ENCODE results near the gene PRDM9. TPM values are rescaled to one million over a fixed set of nuclear protein-coding genes. Genes with fewer than 3 reads are reported as not detected.
"Not testable (repeated sequence)": the region's sequence is repeated elsewhere in the genome, so short reads cannot be mapped to it uniquely, and the experiment has no call there.

PRDM9 gene
- total and polyA plus RNA-seq, 12 donors: not detected

GRCh38 chr5:23522553-23522952 lies 15.1 kb downstream of the PRDM9 start:
- no peak for TF ChIP-seq CTCF (IDR thresholded peaks at IDR 0.05)
- H3K9me3 ChIP-seq: peaks cover 0 to 14% (median 0%) of the 10 kb centered on the region in 11 donors
- WGBS, 2 donors: 85 to 90% methylated on average over 4 of the region's 4 CpGs
- no peak overlapping the region for H3K4me3 ChIP-seq
- no peak for ATAC-seq
- no peaks in the 10 kb centered on the region for H3K36me3 ChIP-seq
- H3K27ac ChIP-seq: no peak overlapping the region
- H3K4me1 ChIP-seq: no peaks in the 10 kb centered on the region
- no peaks in the 10 kb centered on the region for H3K27me3 ChIP-seq
- no peak for DNase-seq
- intact Hi-C loops (cut with DNase I): no loop called here

GRCh38 chr5:23523031-23523430 lies 15.6 kb downstream of the PRDM9 start:
- 80 to 82% methylated on average over 1 of the region's 1 CpG for WGBS, 2 donors
- Histone ChIP-seq H3K9me3 (peaks cover 0 to 9% (median 0%) of the 10 kb centered on the region in 11 donors), H3K4me3 (no peak overlapping the region), H3K36me3 (no peaks in the 10 kb centered on the region), H3K4me1 (no peaks in the 10 kb centered on the region), H3K27ac (no peak overlapping the region), H3K27me3 (no peaks in the 10 kb centered on the region)
- ATAC-seq (no peak), DNase-seq (no peak)
- intact Hi-C loops (cut with DNase I): no loop called here
- no peak for TF ChIP-seq CTCF (IDR thresholded peaks at IDR 0.05)

- Histone ChIP-seq H3K27me3 (no peaks in the 10 kb centered on the region), H3K4me3 (no peak overlapping the region), H3K27ac (no peak overlapping the region), H3K9me3 (peaks cover 0 to 6% (median 0%) of the 10 kb centered on the region in 11 donors), H3K36me3 (no peaks in the 10 kb centered on the region), H3K4me1 (no peaks in the 10 kb centered on the region)
- no peak for ATAC-seq
- 78 to 88% methylated on average over 2 of the region's 2 CpGs for WGBS, 2 donors
- TF ChIP-seq CTCF (IDR thresholded peaks at IDR 0.05): no peak
- DNase-seq: no peak
- intact Hi-C loops (cut with DNase I): no loop called here
Measured at GRCh38 chr5:23523998-23524397, 16.6 kb downstream of the PRDM9 start.

GRCh38 chr5:23525751-23526150 lies 18.3 kb downstream of the PRDM9 start:
- Histone ChIP-seq H3K27me3 (no peaks in the 10 kb centered on the region), H3K4me1 (no peaks in the 10 kb centered on the region), H3K36me3 (no peaks in the 10 kb centered on the region), H3K9me3 (peaks cover 0 to under 1% (median 0%) of the 10 kb centered on the region in 11 donors), H3K27ac (no peak overlapping the region), H3K4me3 (no peak overlapping the region)
- no peak for DNase-seq
- no peak for TF ChIP-seq CTCF (IDR thresholded peaks at IDR 0.05)
- intact Hi-C loops (cut with DNase I): no loop called here
- no peak for ATAC-seq

GRCh38 chr5:23526616-23527015 lies 19.2 kb downstream of the PRDM9 start:
- H3K27ac ChIP-seq; H3K27me3 ChIP-seq; H3K4me3 ChIP-seq; ATAC-seq; DNase-seq; H3K4me1 ChIP-seq; intact Hi-C loops (cut with DNase I); H3K9me3 ChIP-seq; H3K36me3 ChIP-seq: not testable (repeated sequence)
- WGBS, 2 donors: 78% methylated on average over 5 of the region's 5 CpGs

GRCh38 chr5:23527216-23527920 lies 20.0 kb downstream of the PRDM9 start:
- not testable (repeated sequence) for ATAC-seq
- WGBS, 2 donors: 92% methylated on average over 13 to 15 of the region's 15 CpGs

More at GRCh38 chr5:23527216-23527920, 20.0 kb downstream of the PRDM9 start:
- H3K27ac ChIP-seq; H3K27me3 ChIP-seq; intact Hi-C loops (cut with DNase I); H3K4me3 ChIP-seq; H3K9me3 ChIP-seq; DNase-seq; H3K36me3 ChIP-seq; H3K4me1 ChIP-seq: not testable (repeated sequence)

All from heart right ventricle (tissue), 16 donors.